GM21529 (cell line): ENCODE data around the gene CAPZB.

Experiments
- ATAC-seq: cut with Tn5 transposase; IDR thresholded peaks from one replicate; pipeline ENCODE4 v1.9.1; 2021; ENCODE audit not compliant: unreplicated experiment

The CAPZB gene

DNA sequence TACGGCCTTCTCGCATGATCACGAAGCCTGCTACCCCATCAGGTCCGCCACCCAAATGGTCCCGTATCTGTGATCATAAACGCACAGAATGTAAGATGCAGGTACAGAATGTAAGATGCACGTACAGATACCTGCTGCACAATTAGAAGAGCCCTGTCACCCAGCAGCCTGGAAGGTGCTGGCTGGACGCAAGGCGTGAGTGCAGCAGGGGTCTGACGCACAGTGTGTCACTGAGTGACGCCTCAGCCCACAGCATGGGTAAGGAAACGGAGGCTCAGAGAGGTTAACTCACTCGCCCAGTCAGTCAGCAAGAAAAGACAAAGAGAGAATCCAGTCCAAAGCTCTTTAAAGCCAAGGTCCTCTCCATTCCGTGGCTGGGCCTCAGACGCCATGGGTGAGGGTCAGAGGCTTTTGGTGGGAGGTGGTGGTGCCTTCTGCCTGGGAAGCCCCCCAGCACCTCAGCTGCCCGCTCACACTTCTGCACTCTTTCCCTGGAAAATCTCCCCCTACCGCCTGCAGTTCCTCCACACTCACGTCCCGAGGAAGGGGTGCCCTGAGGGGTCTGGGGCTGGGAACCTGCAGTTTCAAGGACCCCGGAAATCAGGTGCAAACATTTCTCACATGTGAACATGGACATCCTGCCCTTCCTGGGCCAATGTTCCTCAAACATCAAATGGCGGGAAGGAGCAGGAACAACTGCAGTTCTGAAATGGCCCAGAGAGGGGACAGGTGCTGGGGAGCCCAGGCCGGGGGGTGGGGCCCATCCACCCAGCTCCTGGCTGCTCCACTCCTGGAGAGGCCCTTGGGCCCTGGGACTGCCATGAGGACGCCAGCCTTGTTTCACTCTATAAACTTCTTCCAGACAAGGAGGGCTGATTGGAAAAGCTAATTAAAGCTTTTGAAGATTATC is 113.9 kb downstream of the CAPZB start:
- no peak for ATAC-seq

DNA sequence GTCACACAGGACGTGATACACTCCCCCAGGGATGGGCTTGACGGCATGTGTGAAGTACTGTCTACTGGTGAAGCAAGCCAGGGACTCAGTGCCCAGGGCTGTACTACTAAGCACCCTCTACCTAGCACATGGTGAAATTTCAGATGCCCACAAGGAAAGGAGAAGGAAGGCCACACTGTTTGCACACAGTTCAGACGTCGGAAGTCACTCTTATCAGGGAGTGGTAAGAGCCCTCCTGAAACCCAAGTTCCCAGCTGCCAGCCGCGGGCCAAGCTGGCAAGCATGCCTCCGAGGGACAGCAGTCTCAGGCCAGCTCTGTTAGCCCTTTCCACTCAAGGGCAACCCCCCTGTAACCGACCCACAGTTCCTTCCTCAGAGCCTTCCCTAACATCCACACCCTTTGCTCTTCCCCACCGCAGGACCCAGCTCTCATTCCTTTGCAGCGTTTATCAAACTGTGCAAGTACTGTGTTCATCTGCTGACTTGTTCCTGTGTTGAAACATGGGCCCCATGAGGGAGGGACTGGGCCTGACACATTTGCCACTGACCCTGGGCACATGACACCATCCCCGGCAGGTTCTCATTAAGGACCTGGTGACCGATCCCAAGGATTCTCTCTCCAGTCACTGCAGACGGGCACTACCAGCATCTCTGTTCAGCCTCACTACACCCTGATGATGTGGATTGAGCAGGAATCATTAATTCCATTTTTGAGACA is 114.7 kb downstream of the CAPZB start:
- ATAC-seq, result no peak

DNA sequence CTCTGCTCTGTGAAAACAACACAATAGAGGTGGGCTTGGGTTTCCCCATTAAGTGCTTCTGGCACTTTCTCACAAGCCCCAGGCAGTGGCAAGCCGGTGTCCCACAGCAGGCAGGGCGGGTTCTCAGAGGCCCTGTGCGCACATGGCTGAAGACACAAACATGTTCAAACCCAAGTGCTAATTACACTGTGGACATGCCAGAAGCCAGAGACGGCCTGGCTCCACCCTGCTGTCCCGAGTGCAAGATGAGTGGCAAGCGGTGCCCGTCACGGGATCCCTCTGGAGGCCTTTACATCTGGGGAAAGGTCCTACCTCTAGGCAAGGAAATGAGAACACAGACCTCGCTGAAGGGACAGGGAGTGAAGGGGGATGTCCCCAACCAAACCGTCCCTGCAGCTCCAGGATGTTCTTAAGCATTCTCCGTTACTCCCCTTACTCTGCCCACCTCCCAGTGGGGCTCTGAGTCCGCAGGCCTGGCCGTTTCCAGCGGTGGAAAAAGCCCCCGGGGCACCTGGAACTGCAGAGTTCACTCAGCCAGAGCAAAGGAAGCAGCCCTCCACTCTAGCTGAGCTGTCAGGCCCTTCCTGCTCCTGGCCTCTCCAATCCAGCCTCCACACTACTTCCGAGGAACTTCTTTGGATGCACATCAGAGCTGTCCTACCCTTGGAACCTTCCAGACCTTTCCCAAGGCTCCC is 115.8 kb downstream of the CAPZB start:
- no peak for ATAC-seq

GRCh38 chr1:19368964-19369363 is 116.4 kb downstream of the CAPZB start:
- ATAC-seq, result no peak

GRCh38 chr1:19368050-19368449 is 117.3 kb downstream of the CAPZB start:
- no peak for ATAC-seq

- ATAC-seq, result no peak
These were observed 117.7 kb downstream of the CAPZB start for GRCh38 chr1:19367584-19368041.

- ATAC-seq, result no peak
These were observed 118.5 kb downstream of the CAPZB start for GRCh38 chr1:19366599-19367536.

- ATAC-seq, result no peak
These were observed 119.6 kb downstream of the CAPZB start for GRCh38 chr1:19365721-19366120.

DNA sequence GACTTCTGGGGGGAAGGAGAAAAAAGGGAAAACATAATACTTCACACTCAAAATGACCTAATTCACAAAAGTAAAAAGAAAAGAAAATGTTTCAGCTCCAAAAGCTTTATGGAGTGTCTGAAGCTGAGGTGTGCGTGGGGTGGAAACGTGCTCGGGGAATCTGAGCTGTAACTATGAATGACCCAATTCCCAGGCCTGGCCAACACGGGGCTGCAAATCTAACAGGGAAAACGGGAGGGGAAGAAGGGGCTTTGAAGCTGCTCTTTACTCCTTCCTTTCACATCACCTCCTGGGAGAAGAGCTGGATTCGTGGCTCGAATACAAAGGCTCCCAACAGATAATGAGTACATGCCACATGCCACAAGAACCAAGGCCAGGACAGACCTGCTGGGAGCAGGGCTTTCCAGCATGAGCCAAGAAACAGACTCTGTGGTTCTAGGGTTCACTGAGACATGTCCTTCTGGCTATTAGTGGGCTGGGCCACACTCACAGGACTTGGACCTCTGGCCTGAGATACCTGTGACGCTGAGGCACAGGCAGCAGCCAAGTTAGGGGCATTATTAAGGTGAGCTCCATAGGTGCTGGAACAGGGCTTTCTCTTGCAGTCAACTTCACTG is 121.7 kb downstream of the CAPZB start:
- no peak for ATAC-seq

GRCh38 chr1:19361611-19362147 is 123.7 kb downstream of the CAPZB start:
- ATAC-seq, result no peak

DNA sequence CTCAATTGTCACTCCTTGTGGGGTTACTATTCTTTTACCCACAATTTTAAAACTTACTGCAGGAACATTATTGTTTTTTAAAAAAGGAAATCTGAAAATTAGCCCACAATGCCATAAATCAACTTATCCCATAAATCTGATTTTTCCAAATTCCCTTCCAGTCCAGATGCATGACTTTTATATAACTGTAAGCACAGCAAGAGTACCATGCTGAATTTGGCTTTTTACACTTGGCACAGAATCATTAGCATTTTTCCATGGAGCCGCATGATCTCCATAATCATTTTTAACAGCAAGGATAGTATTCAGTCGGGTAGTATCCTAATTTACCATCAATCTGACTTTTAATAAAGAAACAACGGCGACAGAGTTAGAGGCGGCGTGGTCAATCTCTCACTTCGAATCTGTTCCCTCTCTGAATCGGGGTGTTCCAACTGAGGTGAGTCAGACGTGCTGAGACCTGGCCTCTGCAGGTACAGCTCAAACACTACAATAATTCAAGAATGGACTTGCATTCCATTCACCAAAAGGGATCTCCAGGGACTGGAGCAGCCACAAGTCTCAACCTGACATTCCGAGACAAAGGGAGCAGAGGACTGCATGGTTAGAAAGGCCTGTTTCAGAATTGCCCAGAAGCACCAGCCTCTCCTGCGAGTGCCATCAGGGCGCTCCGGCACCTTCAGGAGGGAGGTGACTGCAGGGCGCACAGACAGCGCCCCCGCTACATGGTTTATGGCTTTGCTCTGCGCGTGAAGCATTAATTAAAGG is 124.3 kb downstream of the CAPZB start:
- no peak for ATAC-seq

DNA sequence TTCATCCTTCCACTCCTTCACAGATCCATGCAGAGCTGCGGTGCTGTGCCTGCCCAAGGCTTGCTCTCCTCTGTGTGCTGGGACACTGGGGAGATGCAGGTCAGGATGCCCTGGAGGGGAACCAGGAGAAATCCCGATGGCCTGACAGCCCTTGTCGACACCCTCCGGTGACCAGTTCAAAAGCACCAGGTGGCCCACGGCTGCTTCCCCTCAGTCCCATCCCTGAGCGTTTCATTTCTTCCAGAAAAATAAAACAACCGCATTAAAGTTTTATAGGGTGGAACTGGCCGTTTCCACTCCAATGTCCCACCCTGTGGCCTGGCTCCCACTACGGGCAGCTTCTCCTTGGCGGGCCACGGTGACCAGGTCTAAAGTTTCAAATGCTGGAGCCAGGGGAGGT is 124.9 kb downstream of the CAPZB start:
- no peak for ATAC-seq

- ATAC-seq, result no peak
These were observed 125.3 kb downstream of the CAPZB start for GRCh38 chr1:19360016-19360415.

DNA sequence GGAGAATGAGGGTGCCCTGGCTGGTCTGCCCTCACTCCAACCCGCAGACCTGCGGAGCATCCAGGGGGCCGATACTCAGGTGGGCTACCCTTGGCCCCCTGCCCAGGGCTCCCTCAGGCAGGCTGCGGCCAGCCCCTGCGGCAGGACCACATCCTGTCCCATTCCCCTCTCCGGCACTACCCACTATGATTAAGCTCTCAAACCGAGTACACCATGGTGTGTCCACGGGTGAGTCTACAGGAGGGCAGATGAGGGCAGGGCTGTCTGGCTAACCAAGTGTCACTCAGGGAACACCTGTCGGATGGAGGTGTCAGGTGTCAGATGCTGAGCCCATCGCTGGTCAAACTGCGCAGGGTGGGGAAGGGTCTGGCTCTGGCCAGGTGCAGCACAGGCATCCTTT is 126.0 kb downstream of the CAPZB start:
- no peak for ATAC-seq

DNA sequence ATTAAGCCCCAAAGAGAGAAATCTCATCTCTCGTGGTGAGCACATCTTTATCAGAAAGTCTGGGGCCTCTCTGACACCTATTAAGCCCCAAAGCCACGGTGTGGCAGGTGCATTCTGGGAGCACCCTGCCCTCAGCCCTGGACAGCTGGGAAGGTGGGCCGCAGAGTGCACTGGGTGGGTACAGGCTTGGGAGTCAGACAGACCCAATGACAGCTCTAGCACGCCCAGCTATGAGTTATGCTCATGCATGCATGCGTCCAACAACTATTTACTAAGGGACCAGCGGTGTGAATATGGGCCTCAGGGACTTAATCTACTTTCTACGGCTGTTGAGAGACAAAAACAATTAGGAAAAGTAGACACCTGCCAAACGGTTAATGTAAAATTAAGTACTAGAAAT is 126.6 kb downstream of the CAPZB start:
- ATAC-seq, result no peak

GRCh38 chr1:19357299-19357986 is 127.9 kb downstream of the CAPZB start:
- no peak for ATAC-seq

GRCh38 chr1:19356266-19356665 is 129.1 kb downstream of the CAPZB start:
- no peak for ATAC-seq

DNA sequence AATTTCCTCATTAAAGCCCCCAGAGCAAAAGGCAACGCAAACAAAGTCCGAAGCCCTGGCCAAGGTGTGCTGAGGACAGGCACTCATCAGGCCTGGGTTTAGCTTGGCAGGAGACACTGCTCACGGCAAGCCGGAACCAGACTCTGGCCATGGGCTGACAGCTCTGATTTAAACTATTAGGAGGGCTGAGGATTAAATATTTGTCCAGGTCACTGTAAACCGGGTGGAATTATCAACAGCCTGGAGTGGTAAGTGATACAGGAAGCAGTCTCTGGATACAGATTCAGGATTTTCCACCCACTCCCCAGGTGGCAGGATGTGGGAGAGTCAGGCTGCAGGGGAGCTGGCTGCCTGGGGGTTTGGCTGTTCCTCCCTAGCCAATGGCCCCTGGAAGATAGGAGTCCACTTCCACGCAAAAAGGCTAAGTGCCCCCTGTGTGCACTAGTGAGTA is 130.8 kb downstream of the CAPZB start:
- no peak for ATAC-seq
